Neuronal stem cell (in vitro differentiated cells): Measurements from ENCODE around the gene CFAP65.

Experiments used
- DNase-seq: peaks from one replicate; pipeline ENCODE4 v3.0.0-alpha.2; 2013; ENCODE audit warnings: low spot score
- H2AFZ ChIP-seq: one replicate; pipeline ENCODE4 v1.6.1; 2013; ENCODE audit warnings: mild to moderate bottlenecking, low read length, inconsistent platforms
- H2AK5ac ChIP-seq: 2 replicates; pipeline ENCODE4 v1.6.1; 2013; ENCODE audit warnings: low read depth, mild to moderate bottlenecking, inconsistent platforms, low read length, moderate library complexity, mixed read lengths
- H2BK120ac ChIP-seq: 2 replicates; pipeline ENCODE4 v1.6.1; 2013; ENCODE audit warnings: low read depth, mild to moderate bottlenecking, inconsistent platforms, low read length, moderate library complexity, mixed read lengths
- H2BK12ac ChIP-seq: one replicate; pipeline ENCODE4 v1.6.1; 2013; ENCODE audit warnings: low read length, inconsistent platforms
- H2BK15ac ChIP-seq: 2 replicates; pipeline ENCODE4 v1.6.1; 2013; ENCODE audit warnings: mild to moderate bottlenecking, low read length, inconsistent platforms, mixed read lengths
- H2BK5ac ChIP-seq: one replicate; pipeline ENCODE4 v1.6.1; 2013; ENCODE audit warnings: inconsistent platforms, mild to moderate bottlenecking, low read length, moderate library complexity
- H3K14ac ChIP-seq: one replicate; pipeline ENCODE4 v1.6.1; 2013; ENCODE audit warnings: low read length, inconsistent platforms
- H3K18ac ChIP-seq: 2 replicates; pipeline ENCODE4 v1.6.1; 2013; ENCODE audit warnings: low read length, inconsistent platforms
- H3K23ac ChIP-seq: 2 replicates; pipeline ENCODE4 v1.6.1; 2013; ENCODE audit warnings: low read depth, mild to moderate bottlenecking, mixed read lengths, low read length, inconsistent platforms; ENCODE audit not compliant: poor library complexity
- H3K27ac ChIP-seq: replicated peaks from 3 replicates; pipeline ENCODE4 v1.5.1; 2013; ENCODE audit warnings: low read length, inconsistent platforms
- H3K27me3 ChIP-seq, 3 experiments: 2 replicates each; pipeline ENCODE4 v1.6.1; 2013; ENCODE audit warnings: low read length in 3 of 3, mild to moderate bottlenecking in 2 of 3, inconsistent platforms in 1 of 3, low read depth in 1 of 3, mixed read lengths in 1 of 3, moderate library complexity in 1 of 3; ENCODE audit not compliant: control insufficient read depth in 3 of 3, insufficient read depth in 3 of 3
- H3K36me3 ChIP-seq, 2 donors: replicated peaks in 1 of 2; 2 replicates each; pipeline ENCODE4 v1.6.1; 2013; ENCODE audit warnings: low read length in 2 of 2; ENCODE audit not compliant: control insufficient read depth in 2 of 2, insufficient read depth in 2 of 2
- H3K4ac ChIP-seq: 2 replicates; pipeline ENCODE4 v1.6.1; 2013; ENCODE audit warnings: inconsistent platforms, mild to moderate bottlenecking, low read length, moderate library complexity
- H3K4me1 ChIP-seq, 2 donors: 1 replicate in 1 of 2; 2 replicates in 1 of 2; pipeline ENCODE4 v1.6.1; 2013; ENCODE audit warnings: low read length in 2 of 2, low read depth in 1 of 2; ENCODE audit not compliant: control insufficient read depth in 2 of 2, insufficient read depth in 1 of 2
- H3K4me2 ChIP-seq: one replicate; pipeline ENCODE4 v1.6.1; 2013; ENCODE audit warnings: mild to moderate bottlenecking, low read length, inconsistent platforms; ENCODE audit not compliant: insufficient read depth, poor library complexity, severe bottlenecking
- H3K4me3 ChIP-seq, 2 donors: 2 replicates each; pipeline ENCODE4 v1.5.1; 2013; ENCODE audit warnings: low read length in 2 of 2, mild to moderate bottlenecking in 2 of 2, inconsistent platforms in 1 of 2, moderate library complexity in 1 of 2
- H3K79me1 ChIP-seq: one replicate; pipeline ENCODE4 v1.6.1; 2013; ENCODE audit warnings: low read depth, mild to moderate bottlenecking, inconsistent platforms, low read length, moderate library complexity
- H3K9ac ChIP-seq: one replicate; pipeline ENCODE4 v1.6.1; 2013; ENCODE audit warnings: mild to moderate bottlenecking, low read depth, low read length, inconsistent platforms; ENCODE audit not compliant: poor library complexity
- H3K9me3 ChIP-seq, 2 donors: replicated peaks in 1 of 2; 2 replicates each; pipeline versions ENCODE3 to v1.6.1; 2013; ENCODE audit warnings: low read length in 2 of 2, mild to moderate bottlenecking in 2 of 2, inconsistent platforms in 1 of 2, low read depth in 1 of 2, mixed read lengths in 1 of 2, moderate library complexity in 1 of 2; ENCODE audit not compliant: control insufficient read depth in 2 of 2, insufficient read depth in 1 of 2
- H4K8ac ChIP-seq: one replicate; pipeline ENCODE4 v1.6.1; 2013; ENCODE audit warnings: low read depth, mild to moderate bottlenecking, inconsistent platforms, low read length, moderate library complexity
- H4K91ac ChIP-seq: one replicate; pipeline ENCODE4 v1.6.1; 2013; ENCODE audit warnings: low read length, low read depth, mild to moderate bottlenecking, inconsistent platforms; ENCODE audit not compliant: poor library complexity
- WGBS, 2 donors: extraction: QIAGEN DNeasy Blood & Tissue Kit; methylation state at CpG; one replicate each; pipeline ENCODE4 v1.1.7; 2013; ENCODE audit warnings: missing lambda C conversion rate in 2 of 2, mixed read lengths in 1 of 2; ENCODE audit not compliant: insufficient read length in 2 of 2, insufficient replicate concordance in 1 of 2; ENCODE audit errors: extremely low coverage in 2 of 2; 5-methylcytosine and 5-hydroxymethylcytosine counted together

The CFAP65 gene

GRCh38 chr2:219087848-219088247 lies 46.5 kb upstream of the CFAP65 start:
- WGBS, 2 donors: no CpG with 5 or more reads among the region's 1 CpG
- H3K9ac ChIP-seq: no peak overlapping the region
- H3K18ac ChIP-seq: no peak overlapping the region
- H2AK5ac ChIP-seq: no peak overlapping the region
- no peaks in the 10 kb centered on the region for H3K79me1 ChIP-seq
- H3K9me3 ChIP-seq: no peaks in the 10 kb centered on the region
- no peaks in the 10 kb centered on the region for H3K36me3 ChIP-seq
- no peak overlapping the region for H3K14ac ChIP-seq
- H2BK12ac ChIP-seq: no peak overlapping the region
- H4K8ac ChIP-seq: no peak overlapping the region
- no peak overlapping the region for H2BK15ac ChIP-seq
- no peak overlapping the region for H3K27ac ChIP-seq
- H3K27me3 ChIP-seq: no peaks in the 10 kb centered on the region
- DNase-seq: no peak
- H2AFZ ChIP-seq: no peak overlapping the region
- H4K91ac ChIP-seq: no peak overlapping the region
- peaks cover 0 to 10% of the 10 kb centered on the region in 2 donors for H3K4me1 ChIP-seq
- no peak overlapping the region for H3K4me3 ChIP-seq
- H2BK120ac ChIP-seq: no peak overlapping the region
- no peak overlapping the region for H3K4ac ChIP-seq
- no peak overlapping the region for H3K4me2 ChIP-seq
- no peak overlapping the region for H2BK5ac ChIP-seq
- no peak overlapping the region for H3K23ac ChIP-seq

GRCh38 chr2:219087361-219087760 lies 46.0 kb upstream of the CFAP65 start:
- Histone ChIP-seq H3K14ac (no peak overlapping the region), H3K18ac (no peak overlapping the region), H4K8ac (no peak overlapping the region), H2BK5ac (no peak overlapping the region), H3K9ac (no peak overlapping the region), H2AFZ (no peak overlapping the region), H3K36me3 (no peaks in the 10 kb centered on the region), H3K27ac (no peak overlapping the region), H3K9me3 (no peaks in the 10 kb centered on the region), H3K79me1 (no peaks in the 10 kb centered on the region), H2BK120ac (no peak overlapping the region), H3K4me3 (no peak overlapping the region), H3K4me1 (peaks cover 0 to 10% of the 10 kb centered on the region in 2 donors), H3K23ac (no peak overlapping the region), H3K4ac (no peak overlapping the region), H3K27me3 (no peaks in the 10 kb centered on the region), H4K91ac (no peak overlapping the region), H3K4me2 (no peak overlapping the region), H2AK5ac (no peak overlapping the region), H2BK15ac (no peak overlapping the region), H2BK12ac (no peak overlapping the region)
- no peak for DNase-seq
- WGBS, 2 donors: no CpG with 5 or more reads among the region's 5 CpGs

- no peak overlapping the region for H2BK12ac ChIP-seq
- no peak overlapping the region for H3K27ac ChIP-seq
- peaks cover 0 to 10% of the 10 kb centered on the region in 2 donors for H3K4me1 ChIP-seq
- H2AK5ac ChIP-seq: no peak overlapping the region
- no peak overlapping the region for H3K4me2 ChIP-seq
- H2AFZ ChIP-seq: no peak overlapping the region
- H3K4ac ChIP-seq: no peak overlapping the region
- no peaks in the 10 kb centered on the region for H3K79me1 ChIP-seq
- no peak overlapping the region for H2BK15ac ChIP-seq
- no peak for DNase-seq
- no peaks in the 10 kb centered on the region for H3K27me3 ChIP-seq
- H2BK5ac ChIP-seq: no peak overlapping the region
- no peak overlapping the region for H3K23ac ChIP-seq
- H3K18ac ChIP-seq: no peak overlapping the region
- H3K36me3 ChIP-seq: no peaks in the 10 kb centered on the region
- no peak overlapping the region for H2BK120ac ChIP-seq
- no peak overlapping the region for H3K4me3 ChIP-seq
- no peak overlapping the region for H4K8ac ChIP-seq
- no peak overlapping the region for H3K14ac ChIP-seq
- H4K91ac ChIP-seq: no peak overlapping the region
- H3K9me3 ChIP-seq: no peaks in the 10 kb centered on the region
- no peak overlapping the region for H3K9ac ChIP-seq
Observed at GRCh38 chr2:219086196-219086595, 44.9 kb upstream of the CFAP65 start.

- Histone ChIP-seq H4K91ac (no peak overlapping the region), H3K4me3 (no peak overlapping the region), H3K79me1 (no peaks in the 10 kb centered on the region), H3K27me3 (no peaks in the 10 kb centered on the region), H4K8ac (no peak overlapping the region), H3K27ac (no peak overlapping the region), H2BK15ac (no peak overlapping the region), H3K9ac (no peak overlapping the region), H3K4me2 (no peak overlapping the region), H3K4me1 (peaks cover 0 to 10% of the 10 kb centered on the region in 2 donors), H2AK5ac (no peak overlapping the region), H2AFZ (no peak overlapping the region), H3K4ac (no peak overlapping the region), H2BK120ac (no peak overlapping the region), H3K9me3 (no peaks in the 10 kb centered on the region), H2BK5ac (no peak overlapping the region), H3K36me3 (no peaks in the 10 kb centered on the region), H3K18ac (no peak overlapping the region), H3K14ac (no peak overlapping the region), H2BK12ac (no peak overlapping the region), H3K23ac (no peak overlapping the region)
- no peak for DNase-seq
Observed at GRCh38 chr2:219084791-219085190, 43.5 kb upstream of the CFAP65 start.
